OCI-LY1 (cell line): ENCODE data around the gene PLCXD3.

Experiments used
- CTCF ChIP-seq: fragments of 200-600 bp; sonication (generic), shearing (Covaris generic); IDR thresholded peaks from 2 replicates; pipeline ENCODE4 v1.5.1; 2017; ENCODE audit warnings: mild to moderate bottlenecking, antibody characterized with exemption, low read length, moderate library complexity, mixed read lengths
- EZH2 ChIP-seq: fragments of 200-600 bp; sonication (generic), shearing (Covaris generic); IDR thresholded peaks from 2 replicates; pipeline ENCODE4 v1.8.0; 2017; ENCODE audit warnings: borderline replicate concordance, mixed run types, mild to moderate bottlenecking, antibody characterized with exemption, low read length, moderate library complexity, mixed read lengths

DNA sequence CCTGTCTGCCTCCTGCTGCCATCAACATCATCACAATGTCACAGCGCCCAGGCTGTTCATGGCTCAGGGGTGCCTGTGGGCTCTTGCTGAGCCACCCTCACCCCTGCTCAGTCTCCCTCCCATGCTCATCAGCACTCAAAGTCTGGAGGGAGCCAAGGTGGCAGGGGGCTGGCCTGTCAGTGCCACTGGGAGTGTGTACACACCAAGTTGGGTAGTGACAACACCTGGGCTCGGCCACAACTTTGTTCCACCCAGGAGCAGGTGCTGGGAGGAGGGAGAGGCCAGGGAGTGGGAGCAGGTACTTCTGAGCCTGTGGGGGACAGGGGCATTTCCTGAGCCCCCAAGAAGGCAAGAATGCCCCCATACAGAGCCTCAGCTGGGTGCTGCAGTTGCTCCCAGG, 219.6 kb downstream of the PLCXD3 start:
- TF ChIP-seq CTCF = no peak
- no peak for TF ChIP-seq EZH2
